ENCODE data around the gene MROH2A.

Gene MROH2A

GRCh38 chr2:233817361-233817911, 39.3 kb downstream of the MROH2A start:
- TF ChIP-seq CTCF (IDR thresholded peaks at IDR 0.05; ENCODE audit: extremely low read depth, insufficient read depth, missing control alignments) = no peak
- DNase-seq (ENCODE audit: low spot score) = no peak
- in situ Hi-C loops (cut with MboI; ENCODE audit: low pct_unique_long_range_greater_than_20kb, low sequenced_read_pairs, unreplicated experiment) = no loop called here

GRCh38 chr2:233817995-233818638, 40.0 kb downstream of the MROH2A start:
- in situ Hi-C loops (cut with MboI; ENCODE audit: low pct_unique_long_range_greater_than_20kb, low sequenced_read_pairs, unreplicated experiment) = no loop called here
- no peak for DNase-seq (ENCODE audit: low spot score)
- no peak for TF ChIP-seq CTCF (IDR thresholded peaks at IDR 0.05; ENCODE audit: extremely low read depth, insufficient read depth, missing control alignments)

DNA sequence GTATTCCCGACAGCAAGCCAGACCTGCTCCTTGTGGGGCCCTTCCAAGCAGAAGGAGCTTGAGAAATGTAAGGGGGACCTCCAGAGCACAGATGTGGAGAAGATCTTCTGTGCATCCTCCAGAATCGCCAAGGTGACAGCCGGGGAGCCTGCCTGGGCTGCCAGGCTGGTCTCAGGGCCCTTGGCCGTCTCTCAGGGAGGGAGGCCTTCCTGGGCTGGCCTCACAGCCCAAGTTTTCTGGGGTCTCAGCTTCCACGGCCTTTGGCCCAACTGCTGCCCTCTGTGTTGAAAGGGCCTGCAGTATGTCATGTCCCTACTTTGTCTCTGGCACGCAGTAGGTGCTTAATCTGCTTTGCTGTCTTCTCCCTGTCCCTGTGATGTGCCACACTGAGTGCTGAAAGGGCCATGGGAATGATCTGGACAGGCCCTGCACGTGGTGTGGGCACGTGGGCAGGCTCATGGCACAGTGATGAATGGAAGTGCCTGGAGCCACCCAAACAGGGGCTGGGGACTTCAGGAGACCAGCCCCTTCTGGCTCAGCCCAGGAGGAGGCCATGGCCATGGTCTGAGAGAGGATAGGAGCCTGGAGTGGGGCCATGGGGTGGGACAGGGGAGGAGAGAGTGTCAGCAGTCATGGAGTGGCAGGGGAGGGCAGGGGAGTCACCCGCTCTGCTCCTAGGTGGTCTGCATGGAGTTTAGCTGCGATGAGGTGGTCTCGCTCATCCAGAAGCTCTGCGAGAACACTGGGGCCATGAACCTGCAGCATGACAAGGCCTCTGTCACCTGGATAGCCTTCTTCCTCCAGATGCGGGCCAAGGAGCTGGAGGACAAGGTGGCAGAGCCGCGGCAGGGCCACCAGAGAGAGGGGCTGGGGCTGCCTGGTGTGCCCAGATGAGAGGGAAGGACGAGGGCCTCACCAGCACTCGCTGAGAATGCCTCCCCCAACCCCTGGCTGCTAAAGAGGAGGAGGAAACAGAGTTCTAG, 40.8 kb downstream of the MROH2A start:
- no peak for TF ChIP-seq CTCF (IDR thresholded peaks at IDR 0.05; ENCODE audit: extremely low read depth, insufficient read depth, missing control alignments)
- in situ Hi-C loops (cut with MboI; ENCODE audit: low pct_unique_long_range_greater_than_20kb, low sequenced_read_pairs, unreplicated experiment) = no loop called here
- no peak for DNase-seq (ENCODE audit: low spot score)

GRCh38 chr2:233819884-233820773, 42.0 kb downstream of the MROH2A start:
- in situ Hi-C loops (cut with MboI; ENCODE audit: low pct_unique_long_range_greater_than_20kb, low sequenced_read_pairs, unreplicated experiment) = no loop called here
- no peak for TF ChIP-seq CTCF (IDR thresholded peaks at IDR 0.05; ENCODE audit: extremely low read depth, insufficient read depth, missing control alignments)
- no peak for DNase-seq (ENCODE audit: low spot score)

GRCh38 chr2:233820774-233821105, 42.6 kb downstream of the MROH2A start:
- TF ChIP-seq CTCF (IDR thresholded peaks at IDR 0.05; ENCODE audit: extremely low read depth, insufficient read depth, missing control alignments) = no peak
- in situ Hi-C loops (cut with MboI; ENCODE audit: low pct_unique_long_range_greater_than_20kb, low sequenced_read_pairs, unreplicated experiment) = no loop called here
- DNase-seq (ENCODE audit: low spot score) = no peak

DNA sequence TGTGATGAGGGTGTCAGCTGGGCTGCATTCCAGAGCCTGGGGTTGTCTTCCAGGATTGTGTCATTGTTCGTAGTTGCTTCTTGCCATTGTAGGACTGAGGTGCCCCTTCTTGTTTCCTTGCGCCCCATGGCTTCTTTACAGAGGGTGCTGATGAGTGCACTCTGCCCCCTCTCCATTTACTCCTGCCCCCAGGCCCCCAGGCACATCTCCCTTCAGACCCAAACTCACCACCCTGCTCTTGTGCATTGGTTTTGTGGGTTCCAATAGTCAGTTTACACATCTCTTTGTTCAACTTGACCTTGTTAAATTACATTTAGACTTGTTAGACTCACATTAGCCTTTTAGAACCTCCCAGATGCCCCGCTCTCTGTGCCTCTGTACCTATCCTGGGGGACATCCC, 43.1 kb downstream of the MROH2A start:
- DNase-seq (ENCODE audit: low spot score) = no peak
- in situ Hi-C loops (cut with MboI; ENCODE audit: low pct_unique_long_range_greater_than_20kb, low sequenced_read_pairs, unreplicated experiment) = no loop called here
- no peak for TF ChIP-seq CTCF (IDR thresholded peaks at IDR 0.05; ENCODE audit: extremely low read depth, insufficient read depth, missing control alignments)

Data from GM13977 (cell line).